Esophagus muscularis mucosa (tissue), 4 donors: ENCODE data around the gene UBAC2. TPM values are rescaled to one million over a fixed set of nuclear protein-coding genes. Genes with fewer than 3 reads are reported as not detected.
"Not testable (repeated sequence)": the region's sequence is repeated elsewhere in the genome, so short reads cannot be mapped to it uniquely, and the experiment has no call there.

Experiments
- DNase-seq: peaks from one replicate; pipeline ENCODE4 v3.0.0-alpha.2; 2017; ENCODE audit errors: extremely low spot score
- H3K27ac ChIP-seq, 4 donors: fragments of 200-600 bp; sonication (generic); replicated peaks in 1 of 4; 1 replicate in 3 of 4; 2 replicates in 1 of 4; pipeline ENCODE4 v1.5.1; 2016 to 2019; ENCODE audit warnings: mild to moderate bottlenecking in 1 of 4
- H3K27me3 ChIP-seq, 4 donors: fragments of 200-600 bp; sonication (generic); one replicate each; pipeline versions ENCODE4 v1.5.1 to v1.6.0; 2016 to 2019
- H3K36me3 ChIP-seq, 4 donors: fragments of 200-600 bp; sonication (generic); one replicate each; pipeline ENCODE4 v1.5.1; 2016 to 2019
- H3K4me1 ChIP-seq, 4 donors: fragments of 200-600 bp; sonication (generic); one replicate each; pipeline ENCODE4 v1.5.1; 2016 to 2019
- H3K4me3 ChIP-seq, 4 donors: fragments of 200-600 bp; sonication (generic); 1 replicate in 2 of 4; 2 replicates in 2 of 4; pipeline ENCODE4 v1.5.1; 2016 to 2019; ENCODE audit warnings: mild to moderate bottlenecking in 4 of 4, moderate library complexity in 1 of 4
- H3K9me3 ChIP-seq, 4 donors: fragments of 200-600 bp; sonication (generic); 1 replicate in 3 of 4; 2 replicates in 1 of 4; pipeline ENCODE4 v1.5.1; 2016 to 2019
- EP300 ChIP-seq: sonication (generic); formaldehyde crosslinking; IDR thresholded peaks from one replicate; pipeline ENCODE4 v1.6.1; 2017; ENCODE audit warnings: antibody characterized with exemption
- POLR2A ChIP-seq: fragments of 450-650 bp; IDR thresholded peaks from one replicate; pipeline ENCODE4 v1.6.1; 2017; ENCODE audit warnings: antibody characterized with exemption, moderate library complexity, mild to moderate bottlenecking, low read depth
- POLR2AphosphoS5 ChIP-seq, 2 donors: sonication (generic); formaldehyde crosslinking; IDR thresholded peaks; one replicate each; pipeline ENCODE4 v1.6.1; 2017; ENCODE audit warnings: antibody characterized with exemption in 2 of 2
- WGBS: methylation state at CpG from one replicate; pipeline ENCODE4 v1.1.5; 2018; 5-methylcytosine and 5-hydroxymethylcytosine counted together
- intact Hi-C: fragments of 100-400 bp; cut with DNase I; formaldehyde crosslinking; loops from one replicate; pipeline ENCODE4 v1.15.1; 2023
- total RNA-seq, 4 donors: library from RNA; depleted of rRNA; stranded (reverse); fragments of >200 nt; gene quantifications; one replicate each; pipeline versions ENCODE4 v1.1.0 to v1.2.1, GENCODE V29; 2016
- TF ChIP-seq, protein P1 (sequence below), 3 experiments: fragments of 200-600 bp in 2 of 3; fragments of 450-650 bp in 1 of 3; sonication (generic) in 2 of 3; IDR thresholded peaks; one replicate each; pipeline ENCODE4 v1.5.1; 2017 to 2019; ENCODE audit warnings: antibody characterized with exemption in 3 of 3, mild to moderate bottlenecking in 2 of 3, moderate library complexity in 1 of 3

Gene UBAC2
- total RNA-seq, 4 donors from 2014 or later = 42.6 to 62.1 (median 50.9) TPM

DNA sequence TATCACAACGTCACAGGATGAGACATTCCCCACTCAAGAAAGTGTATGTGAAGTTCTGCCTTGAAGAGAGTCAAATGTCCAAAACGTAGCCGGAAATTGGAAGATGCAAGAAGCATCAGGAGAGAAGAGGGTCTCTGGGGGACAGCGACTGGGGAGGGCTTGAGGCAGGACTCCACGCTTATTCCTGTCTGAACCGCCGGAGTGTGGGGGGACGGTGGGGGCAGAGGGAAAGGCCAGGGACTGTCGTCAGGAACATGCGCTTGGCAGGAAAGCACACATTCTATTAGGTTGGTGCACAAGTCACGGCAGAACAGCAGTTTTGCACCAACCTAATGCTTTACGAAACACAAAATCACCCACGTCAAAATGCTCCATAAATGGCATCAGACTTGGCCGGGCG is 205.3 kb downstream of the UBAC2 start:
- Histone ChIP-seq H3K27me3 (no peaks in the 10 kb centered on the region), H3K36me3 (no peaks in the 10 kb centered on the region), H3K9me3 (no peaks in the 10 kb centered on the region), H3K27ac (peak overlapping the region in 1 of 4 donors; percentile 7), H3K4me1 (no peaks in the 10 kb centered on the region), H3K4me3 (no peak overlapping the region)
- WGBS = 83% methylated on average over 12 of the region's 15 CpGs
- intact Hi-C loops = no loop called here
- no peak for DNase-seq
- TF ChIP-seq EP300 = no peak
- no peak for TF ChIP-seq POLR2A
- TF ChIP-seq POLR2AphosphoS5 (IDR thresholded peaks at IDR 0.05) = no peak

DNA sequence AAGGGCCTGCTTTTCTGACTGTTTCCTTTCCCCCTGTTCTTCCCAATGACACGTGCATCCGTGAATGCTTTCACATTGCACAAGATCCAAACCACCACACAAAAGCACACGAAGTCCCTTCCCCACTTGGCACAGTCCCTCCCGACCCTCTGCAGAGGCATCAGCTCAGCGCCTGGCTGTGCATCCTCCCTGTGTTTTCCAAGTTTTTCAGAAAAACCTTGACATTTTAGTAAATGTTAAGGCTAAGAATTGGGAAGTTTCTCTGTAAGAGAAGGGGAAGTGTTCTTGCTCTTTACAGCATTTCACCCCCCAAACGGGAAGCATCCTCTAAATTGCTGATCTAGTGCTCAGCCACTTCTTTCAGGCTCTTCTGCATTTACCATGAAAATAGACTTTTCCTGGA is 206.1 kb downstream of the UBAC2 start:
- Histone ChIP-seq H3K36me3 (no peaks in the 10 kb centered on the region), H3K27ac (no peak overlapping the region), H3K4me3 (no peak overlapping the region), H3K27me3 (no peaks in the 10 kb centered on the region), H3K9me3 (no peaks in the 10 kb centered on the region), H3K4me1 (no peaks in the 10 kb centered on the region)
- DNase-seq = no peak
- intact Hi-C loops = no loop called here
- TF ChIP-seq EP300 = no peak
- no peak for TF ChIP-seq POLR2A
- peak in 1 of 2 donors; percentile 11 for TF ChIP-seq POLR2AphosphoS5 (IDR thresholded peaks at IDR 0.05)
- 42% methylated on average over 6 of the region's 6 CpGs for WGBS

DNA sequence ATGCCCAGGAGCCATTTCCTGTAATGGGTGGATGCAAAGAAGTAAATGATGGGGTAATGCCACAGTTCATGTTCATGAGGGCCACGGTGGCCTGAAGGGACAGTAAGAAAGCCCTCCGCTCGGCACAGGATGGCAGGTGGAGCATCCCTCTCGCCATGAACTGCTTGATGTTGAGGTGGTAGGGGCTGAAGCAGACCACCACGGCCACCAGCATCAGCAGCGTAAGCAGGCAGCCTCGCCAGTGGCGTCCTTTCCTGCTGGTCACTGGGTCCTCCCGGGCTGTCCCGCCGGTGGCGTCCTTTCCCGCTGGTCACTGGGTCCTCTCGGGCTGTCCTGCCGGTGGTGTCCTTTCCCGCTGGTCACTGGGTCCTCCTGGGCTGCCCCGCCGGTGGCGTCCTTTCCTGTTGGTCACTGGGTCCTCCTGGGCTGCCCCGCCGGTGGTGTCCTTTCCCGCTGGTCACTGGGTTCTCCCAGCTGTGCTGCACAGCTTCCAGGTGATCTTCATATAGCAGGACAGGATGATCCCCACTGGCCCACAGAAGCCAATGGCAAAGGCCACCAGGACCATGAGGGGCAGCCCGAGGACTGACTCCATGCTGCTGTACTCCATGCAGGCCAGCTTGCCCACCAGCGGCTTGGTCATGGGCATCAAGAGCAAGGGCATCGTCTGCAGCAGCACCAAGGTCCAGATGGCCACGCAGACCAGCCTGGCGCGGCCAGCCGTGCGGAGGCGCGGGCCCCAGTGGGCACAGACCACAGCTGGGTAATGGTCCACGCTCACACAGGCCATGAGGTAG is 207.4 kb downstream of the UBAC2 start:
- Histone ChIP-seq H3K4me3 (no peak overlapping the region), H3K27me3 (no peaks in the 10 kb centered on the region), H3K4me1 (no peaks in the 10 kb centered on the region), H3K27ac (peak overlapping the region in 2 of 4 donors; percentile 23 to 42), H3K36me3 (no peaks in the 10 kb centered on the region), H3K9me3 (no peaks in the 10 kb centered on the region)
- intact Hi-C loops = no loop called here
- WGBS = 83% methylated on average over 23 of the region's 33 CpGs
- no peak for TF ChIP-seq EP300
- no peak for TF ChIP-seq POLR2AphosphoS5 (IDR thresholded peaks at IDR 0.05)
- no peak for TF ChIP-seq POLR2A
- TF ChIP-seq, protein P1, sequence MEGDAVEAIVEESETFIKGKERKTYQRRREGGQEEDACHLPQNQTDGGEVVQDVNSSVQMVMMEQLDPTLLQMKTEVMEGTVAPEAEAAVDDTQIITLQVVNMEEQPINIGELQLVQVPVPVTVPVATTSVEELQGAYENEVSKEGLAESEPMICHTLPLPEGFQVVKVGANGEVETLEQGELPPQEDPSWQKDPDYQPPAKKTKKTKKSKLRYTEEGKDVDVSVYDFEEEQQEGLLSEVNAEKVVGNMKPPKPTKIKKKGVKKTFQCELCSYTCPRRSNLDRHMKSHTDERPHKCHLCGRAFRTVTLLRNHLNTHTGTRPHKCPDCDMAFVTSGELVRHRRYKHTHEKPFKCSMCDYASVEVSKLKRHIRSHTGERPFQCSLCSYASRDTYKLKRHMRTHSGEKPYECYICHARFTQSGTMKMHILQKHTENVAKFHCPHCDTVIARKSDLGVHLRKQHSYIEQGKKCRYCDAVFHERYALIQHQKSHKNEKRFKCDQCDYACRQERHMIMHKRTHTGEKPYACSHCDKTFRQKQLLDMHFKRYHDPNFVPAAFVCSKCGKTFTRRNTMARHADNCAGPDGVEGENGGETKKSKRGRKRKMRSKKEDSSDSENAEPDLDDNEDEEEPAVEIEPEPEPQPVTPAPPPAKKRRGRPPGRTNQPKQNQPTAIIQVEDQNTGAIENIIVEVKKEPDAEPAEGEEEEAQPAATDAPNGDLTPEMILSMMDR (IDR thresholded peaks at IDR 0.05) = no peak
- no peak for DNase-seq

DNA sequence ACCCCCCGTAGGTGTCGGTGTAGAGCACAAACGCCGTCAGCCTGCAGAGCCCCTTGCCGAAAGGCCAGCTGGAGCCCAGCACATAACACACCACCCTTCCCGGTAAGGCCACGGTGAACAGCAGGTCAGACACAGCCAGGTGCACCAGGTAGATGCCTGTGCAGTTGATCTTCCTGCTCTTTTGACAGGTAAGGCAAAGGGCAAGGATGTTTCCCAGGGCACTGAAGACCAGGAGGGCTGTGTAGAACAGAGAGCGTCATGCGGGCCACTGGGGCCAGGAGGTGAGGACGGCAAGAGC is 208.0 kb downstream of the UBAC2 start:
- no peaks in the 10 kb centered on the region for H3K36me3 ChIP-seq
- 98% methylated on average over 10 of the region's 10 CpGs for whole genome bisulfite sequencing
- H3K9me3 ChIP-seq = no peaks in the 10 kb centered on the region
- no peaks in the 10 kb centered on the region for H3K4me1 ChIP-seq
- DNase-seq = no peak
- H3K27me3 ChIP-seq = no peaks in the 10 kb centered on the region
- TF ChIP-seq, protein P1 (IDR thresholded peaks at IDR 0.05) = no peak
- TF ChIP-seq EP300 (no peak), POLR2A (no peak), POLR2AphosphoS5 (IDR thresholded peaks at IDR 0.05) (no peak)
- no peak overlapping the region for H3K27ac ChIP-seq
- intact Hi-C loops = no loop called here
- no peak overlapping the region for H3K4me3 ChIP-seq

DNA sequence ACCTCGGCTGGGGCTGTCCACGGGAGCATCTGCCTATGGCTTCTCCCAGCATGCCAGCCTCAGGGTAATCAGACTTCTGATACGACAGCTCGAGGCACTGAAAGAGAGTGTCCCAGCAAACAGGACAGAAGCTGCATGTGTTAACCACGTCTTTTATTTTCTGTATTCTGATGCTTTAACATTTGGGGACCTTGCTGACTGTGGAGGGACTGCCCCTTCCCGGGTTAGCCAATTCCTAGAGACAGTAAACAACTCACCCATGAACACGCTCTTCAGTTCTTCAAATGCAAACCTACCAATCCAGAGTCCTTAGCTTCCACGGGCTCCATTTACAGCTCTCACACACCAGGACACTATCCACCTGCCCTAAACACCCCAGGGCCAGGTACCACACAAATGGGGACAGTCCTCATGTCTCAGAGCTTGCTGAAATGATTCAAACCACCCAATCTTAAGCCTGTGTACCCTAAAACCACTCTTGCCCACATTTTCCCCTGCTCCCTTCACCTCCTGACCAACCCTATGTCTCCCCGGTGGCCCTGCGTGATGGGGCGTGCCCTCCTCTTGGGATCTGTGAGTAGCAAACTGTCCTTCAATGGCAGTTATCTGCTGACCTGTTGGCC is 208.9 kb downstream of the UBAC2 start:
- H3K4me3 ChIP-seq, H3K36me3 ChIP-seq, H3K27ac ChIP-seq, intact Hi-C loops, DNase-seq, H3K27me3 ChIP-seq, H3K4me1 ChIP-seq, H3K9me3 ChIP-seq: not testable (repeated sequence)
- 88% methylated on average over 11 of the region's 11 CpGs for WGBS

DNA sequence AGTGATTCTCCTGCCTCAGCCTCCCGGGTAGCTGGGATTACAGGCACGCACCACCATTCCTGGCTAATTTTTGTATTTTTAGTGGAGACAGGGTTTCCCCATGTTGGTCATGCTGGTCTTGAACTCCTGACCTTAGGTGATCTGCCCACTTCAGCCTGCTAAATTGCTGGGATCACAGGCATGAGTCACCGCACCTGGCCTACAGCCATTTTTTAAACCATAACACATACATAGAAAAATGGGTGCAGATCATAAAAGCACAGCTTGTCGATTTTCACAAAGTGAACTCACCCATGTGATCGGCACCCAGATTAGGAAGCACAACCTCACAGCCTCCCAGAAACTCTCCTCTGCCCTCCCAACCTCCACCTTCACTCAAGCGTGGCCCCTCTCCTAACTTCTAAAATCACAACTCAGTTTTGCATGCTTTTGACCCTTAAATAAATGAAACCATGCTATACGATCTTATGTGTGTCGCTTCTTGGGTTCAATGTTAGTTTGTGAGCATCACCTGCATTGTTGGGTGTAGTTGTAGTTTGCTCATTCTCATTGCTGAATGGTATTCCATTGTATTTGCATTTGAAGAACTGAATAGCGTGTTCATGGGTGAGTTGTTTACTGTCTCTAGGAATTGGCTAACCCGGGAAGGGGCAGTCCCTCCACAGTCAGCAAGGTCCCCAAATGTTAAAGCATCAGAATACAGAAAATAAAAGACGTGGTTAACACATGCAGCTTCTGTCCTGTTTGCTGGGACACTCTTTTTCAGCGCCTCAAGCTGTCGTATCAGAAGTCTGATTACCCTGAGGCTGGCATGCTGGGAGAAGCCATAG is 210.2 kb downstream of the UBAC2 start:
- H3K4me1 ChIP-seq, DNase-seq, H3K4me3 ChIP-seq, H3K27ac ChIP-seq, H3K36me3 ChIP-seq, H3K9me3 ChIP-seq, intact Hi-C loops, H3K27me3 ChIP-seq: not testable (repeated sequence)
- 92% methylated on average over 13 of the region's 13 CpGs for WGBS
